Measurements from ENCODE around the gene RIMBP2.

The RIMBP2 gene

GRCh38 chr12:130625201-130625600 is 90.9 kb downstream of the RIMBP2 start:
- DNase-seq (ENCODE audit: extremely low read depth, low read depth), result no peak
- TF ChIP-seq CTCF (IDR thresholded peaks at IDR 0.05; ENCODE audit: low read depth, low read length), result no peak

DNA sequence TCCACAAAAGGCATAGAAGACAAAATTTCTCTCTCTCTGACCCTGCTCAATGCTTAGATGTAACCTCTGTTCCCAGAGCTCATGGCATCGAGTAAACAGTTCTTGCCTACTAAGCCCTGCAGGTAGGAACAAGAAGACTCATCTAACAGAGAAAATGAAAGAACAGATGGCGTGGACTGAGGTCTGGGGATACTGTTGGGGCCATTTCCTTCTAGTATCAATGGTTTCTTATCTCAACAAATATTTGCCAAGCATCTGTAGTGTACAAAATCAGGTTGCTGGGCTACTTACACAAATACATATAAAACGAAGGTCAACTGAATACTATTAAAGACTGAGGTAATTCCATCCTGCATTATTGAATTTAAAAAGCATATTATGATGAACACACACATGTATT is 93.3 kb downstream of the RIMBP2 start:
- no peak for TF ChIP-seq CTCF (IDR thresholded peaks at IDR 0.05; ENCODE audit: low read depth, low read length)
- no peak for DNase-seq (ENCODE audit: extremely low read depth, low read depth)

- DNase-seq (ENCODE audit: extremely low read depth, low read depth), result no peak
Measured at GRCh38 chr12:130621696-130622298, 94.3 kb downstream of the RIMBP2 start.

DNA sequence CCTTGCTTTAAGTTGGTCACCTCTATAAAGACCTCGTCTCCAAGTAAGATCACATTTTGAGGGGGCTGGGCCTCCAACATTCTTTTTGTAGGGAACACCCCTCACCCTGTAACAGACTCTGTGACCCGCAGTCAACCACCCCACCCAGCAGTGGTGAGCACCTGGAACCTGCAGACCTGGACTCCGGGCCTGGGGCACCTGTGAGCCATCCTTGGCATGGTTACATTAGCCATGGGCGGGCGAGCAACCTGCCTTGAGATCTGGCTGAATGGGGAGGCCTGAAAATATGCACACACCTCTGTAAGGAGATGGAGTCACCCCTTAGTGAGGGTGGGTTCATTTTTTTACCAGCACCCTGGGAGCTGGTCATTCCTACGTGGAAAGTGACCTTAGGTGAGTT is 95.3 kb downstream of the RIMBP2 start:
- no peak for TF ChIP-seq CTCF (IDR thresholded peaks at IDR 0.05; ENCODE audit: low read depth, low read length)
- no peak for DNase-seq (ENCODE audit: extremely low read depth, low read depth)

More at GRCh38 chr12:130621696-130622298, 94.3 kb downstream of the RIMBP2 start:
- TF ChIP-seq CTCF (IDR thresholded peaks at IDR 0.05; ENCODE audit: low read depth, low read length), result no peak

- no peak for DNase-seq (ENCODE audit: extremely low read depth, low read depth)
- TF ChIP-seq CTCF (IDR thresholded peaks at IDR 0.05; ENCODE audit: low read depth, low read length), result no peak
Measured at GRCh38 chr12:130620281-130620680, 95.8 kb downstream of the RIMBP2 start.

DNA sequence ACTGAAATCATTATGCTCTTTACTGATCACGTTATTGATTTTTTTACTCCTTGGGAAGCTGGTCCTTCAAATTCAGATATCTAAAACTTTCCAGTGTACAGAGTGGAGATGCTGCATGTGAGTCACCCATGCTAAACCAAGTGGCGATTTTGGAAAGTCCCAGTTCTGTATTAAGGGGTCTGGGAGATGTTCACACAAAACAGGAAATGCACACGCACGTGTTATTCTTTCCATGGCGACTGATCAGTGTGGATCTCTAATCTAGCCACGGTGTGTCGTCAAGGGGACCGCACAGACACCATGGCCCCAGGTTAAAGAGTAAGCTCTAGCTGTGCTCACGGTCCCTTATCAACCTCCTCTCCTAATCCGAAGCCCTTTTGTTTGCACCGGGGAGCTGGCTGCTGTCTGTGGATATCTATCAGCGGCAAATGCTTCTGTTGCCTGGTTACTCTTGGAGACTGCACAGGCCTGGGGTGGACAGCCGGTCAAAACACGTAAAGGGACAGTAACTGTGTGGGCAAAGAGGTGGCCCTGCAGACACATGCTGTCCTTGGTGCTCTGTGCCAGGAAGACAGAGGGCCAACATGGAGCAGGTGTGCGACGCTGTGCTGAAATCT is 96.6 kb downstream of the RIMBP2 start:
- DNase-seq (ENCODE audit: extremely low read depth, low read depth), result no peak
- TF ChIP-seq CTCF (IDR thresholded peaks at IDR 0.05; ENCODE audit: low read depth, low read length), result no peak

- DNase-seq (ENCODE audit: extremely low read depth, low read depth), result no peak
- TF ChIP-seq CTCF (IDR thresholded peaks at IDR 0.05; ENCODE audit: low read depth, low read length), result no peak
Measured at GRCh38 chr12:130617219-130617618, 98.9 kb downstream of the RIMBP2 start.
